HEK293 (cell line): ENCODE measurements around the gene COA8.

Experiments
- TF ChIP-seq, protein P1 (sequence below): fragments of 450-650 bp; formaldehyde crosslinking; IDR thresholded peaks from 2 replicates; pipeline ENCODE4 v1.5.1; 2016; ENCODE audit warnings: missing biosample characterization, missing genetic modification characterization
- TF ChIP-seq, protein P2 (sequence below): fragments of 450-650 bp; formaldehyde crosslinking; IDR thresholded peaks from 2 replicates; pipeline ENCODE4 v1.5.1; 2016; ENCODE audit warnings: missing biosample characterization, missing genetic modification characterization, low read depth

DNA sequence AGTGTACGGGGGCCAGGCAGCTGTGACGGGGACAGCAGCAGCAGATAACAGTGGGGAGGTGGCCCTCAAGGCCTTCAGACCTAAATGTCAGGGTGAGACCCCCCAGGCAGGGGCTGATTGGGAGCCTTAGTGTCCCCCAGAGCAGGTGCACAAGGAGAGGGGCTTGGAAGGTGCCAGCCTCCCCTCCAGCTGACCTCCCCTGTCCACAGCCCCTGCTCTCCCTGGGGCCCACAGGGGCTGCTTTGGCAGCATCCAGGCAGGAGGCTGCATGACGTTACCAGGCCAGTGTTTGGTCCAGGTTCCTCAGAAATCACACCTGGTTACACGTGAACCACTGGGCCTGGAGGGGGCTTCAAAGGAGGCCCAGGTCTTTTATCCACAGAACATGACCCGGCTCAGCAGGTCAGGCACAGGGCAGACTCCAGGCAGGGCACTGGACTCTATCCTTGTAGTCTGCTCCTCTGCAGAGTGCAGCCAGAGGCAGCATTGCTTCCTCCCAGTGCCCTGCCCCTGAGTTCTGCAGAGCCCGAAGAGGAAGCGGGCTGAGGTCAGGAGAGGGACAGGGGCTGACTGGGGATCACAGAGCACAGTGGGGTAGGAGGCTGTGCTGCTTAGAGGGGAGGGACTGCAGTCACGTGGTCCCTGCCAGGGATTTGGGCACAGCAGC lies 36.4 kb upstream of the COA8 start:
- TF ChIP-seq, protein P1, sequence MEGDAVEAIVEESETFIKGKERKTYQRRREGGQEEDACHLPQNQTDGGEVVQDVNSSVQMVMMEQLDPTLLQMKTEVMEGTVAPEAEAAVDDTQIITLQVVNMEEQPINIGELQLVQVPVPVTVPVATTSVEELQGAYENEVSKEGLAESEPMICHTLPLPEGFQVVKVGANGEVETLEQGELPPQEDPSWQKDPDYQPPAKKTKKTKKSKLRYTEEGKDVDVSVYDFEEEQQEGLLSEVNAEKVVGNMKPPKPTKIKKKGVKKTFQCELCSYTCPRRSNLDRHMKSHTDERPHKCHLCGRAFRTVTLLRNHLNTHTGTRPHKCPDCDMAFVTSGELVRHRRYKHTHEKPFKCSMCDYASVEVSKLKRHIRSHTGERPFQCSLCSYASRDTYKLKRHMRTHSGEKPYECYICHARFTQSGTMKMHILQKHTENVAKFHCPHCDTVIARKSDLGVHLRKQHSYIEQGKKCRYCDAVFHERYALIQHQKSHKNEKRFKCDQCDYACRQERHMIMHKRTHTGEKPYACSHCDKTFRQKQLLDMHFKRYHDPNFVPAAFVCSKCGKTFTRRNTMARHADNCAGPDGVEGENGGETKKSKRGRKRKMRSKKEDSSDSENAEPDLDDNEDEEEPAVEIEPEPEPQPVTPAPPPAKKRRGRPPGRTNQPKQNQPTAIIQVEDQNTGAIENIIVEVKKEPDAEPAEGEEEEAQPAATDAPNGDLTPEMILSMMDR (tag by site-specific recombination), result no peak
- TF ChIP-seq, protein P2, sequence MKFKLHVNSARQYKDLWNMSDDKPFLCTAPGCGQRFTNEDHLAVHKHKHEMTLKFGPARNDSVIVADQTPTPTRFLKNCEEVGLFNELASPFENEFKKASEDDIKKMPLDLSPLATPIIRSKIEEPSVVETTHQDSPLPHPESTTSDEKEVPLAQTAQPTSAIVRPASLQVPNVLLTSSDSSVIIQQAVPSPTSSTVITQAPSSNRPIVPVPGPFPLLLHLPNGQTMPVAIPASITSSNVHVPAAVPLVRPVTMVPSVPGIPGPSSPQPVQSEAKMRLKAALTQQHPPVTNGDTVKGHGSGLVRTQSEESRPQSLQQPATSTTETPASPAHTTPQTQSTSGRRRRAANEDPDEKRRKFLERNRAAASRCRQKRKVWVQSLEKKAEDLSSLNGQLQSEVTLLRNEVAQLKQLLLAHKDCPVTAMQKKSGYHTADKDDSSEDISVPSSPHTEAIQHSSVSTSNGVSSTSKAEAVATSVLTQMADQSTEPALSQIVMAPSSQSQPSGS, result no peak
